ENCODE data around the gene EIF1. TPM values are rescaled to one million over a fixed set of nuclear protein-coding genes. Genes with fewer than 3 reads are reported as not detected.

The EIF1 gene
- total RNA-seq, 2 experiments from 2014 or later, result 145 to 659 TPM

DNA sequence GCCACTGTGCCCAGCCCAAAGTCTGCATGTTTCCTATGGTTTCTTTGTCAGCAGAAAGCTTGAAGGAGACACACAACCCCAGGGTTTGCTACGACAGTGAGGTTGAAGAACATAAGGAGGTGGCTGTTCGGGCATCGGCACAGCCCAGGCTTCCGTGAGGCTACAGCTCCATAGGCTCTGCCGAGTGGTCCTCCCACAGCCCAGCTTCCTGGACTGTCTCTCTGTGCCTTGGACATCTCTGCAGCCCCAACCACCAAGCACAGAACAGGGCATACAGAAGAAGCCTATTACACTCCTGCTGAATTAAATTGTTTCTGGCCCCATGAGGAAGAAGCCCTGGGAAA is 49.0 kb downstream of the EIF1 start:
- Histone ChIP-seq H3K36me3 (ENCODE audit: insufficient read depth, low read length) (no peaks in the 10 kb centered on the region), H3K4me2 (ENCODE audit: low read length) (no peak overlapping the region), H2AFZ (ENCODE audit: low read length) (no peak overlapping the region), H3K9me2 (ENCODE audit: insufficient read depth, low read length) (no peaks in the 10 kb centered on the region), H3K79me2 (ENCODE audit: insufficient read depth, low read depth, low read length) (no peaks in the 10 kb centered on the region), H3K4me3 (ENCODE audit: low read depth, low read length, poor library complexity, severe bottlenecking) (no peak overlapping the region), H4K20me1 (ENCODE audit: insufficient read depth, low read length) (no peaks in the 10 kb centered on the region), H3K9me3 (ENCODE audit: low read length) (no peaks in the 10 kb centered on the region), H3K4me1 (ENCODE audit: insufficient read depth, low read length, poor library complexity, severe bottlenecking) (peaks cover 4% of the 10 kb centered on the region), H3K27ac (ENCODE audit: low read depth, low read length, poor library complexity, severe bottlenecking) (no peak overlapping the region)
- no TSS peak for BruUV-seq (replicated peaks)
- intact Hi-C loops (cut with micrococcal nuclease; ENCODE audit: unreplicated experiment), result loop anchor here (1.0 to 10.0 kb wide), 4 partner anchors 64 to 377 kb away; partner anchors contain the start of genes DHX58 and KLHL11
- ChIA-PET CTCF (ENCODE audit: unreplicated experiment) (no interaction called here), POLR2A (no interaction called here)
- TF ChIP-seq EZH2phosphoT487 (IDR thresholded peaks at IDR 0.05; ENCODE audit: borderline replicate concordance, low read depth, low read length), result no peak
- TF ChIP-seq, protein P1, sequence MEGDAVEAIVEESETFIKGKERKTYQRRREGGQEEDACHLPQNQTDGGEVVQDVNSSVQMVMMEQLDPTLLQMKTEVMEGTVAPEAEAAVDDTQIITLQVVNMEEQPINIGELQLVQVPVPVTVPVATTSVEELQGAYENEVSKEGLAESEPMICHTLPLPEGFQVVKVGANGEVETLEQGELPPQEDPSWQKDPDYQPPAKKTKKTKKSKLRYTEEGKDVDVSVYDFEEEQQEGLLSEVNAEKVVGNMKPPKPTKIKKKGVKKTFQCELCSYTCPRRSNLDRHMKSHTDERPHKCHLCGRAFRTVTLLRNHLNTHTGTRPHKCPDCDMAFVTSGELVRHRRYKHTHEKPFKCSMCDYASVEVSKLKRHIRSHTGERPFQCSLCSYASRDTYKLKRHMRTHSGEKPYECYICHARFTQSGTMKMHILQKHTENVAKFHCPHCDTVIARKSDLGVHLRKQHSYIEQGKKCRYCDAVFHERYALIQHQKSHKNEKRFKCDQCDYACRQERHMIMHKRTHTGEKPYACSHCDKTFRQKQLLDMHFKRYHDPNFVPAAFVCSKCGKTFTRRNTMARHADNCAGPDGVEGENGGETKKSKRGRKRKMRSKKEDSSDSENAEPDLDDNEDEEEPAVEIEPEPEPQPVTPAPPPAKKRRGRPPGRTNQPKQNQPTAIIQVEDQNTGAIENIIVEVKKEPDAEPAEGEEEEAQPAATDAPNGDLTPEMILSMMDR (conservative IDR thresholded peaks at IDR 0.05; ENCODE audit: low read length), result no peak
- DNase-seq (ENCODE audit: low spot score), result no peak

DNA sequence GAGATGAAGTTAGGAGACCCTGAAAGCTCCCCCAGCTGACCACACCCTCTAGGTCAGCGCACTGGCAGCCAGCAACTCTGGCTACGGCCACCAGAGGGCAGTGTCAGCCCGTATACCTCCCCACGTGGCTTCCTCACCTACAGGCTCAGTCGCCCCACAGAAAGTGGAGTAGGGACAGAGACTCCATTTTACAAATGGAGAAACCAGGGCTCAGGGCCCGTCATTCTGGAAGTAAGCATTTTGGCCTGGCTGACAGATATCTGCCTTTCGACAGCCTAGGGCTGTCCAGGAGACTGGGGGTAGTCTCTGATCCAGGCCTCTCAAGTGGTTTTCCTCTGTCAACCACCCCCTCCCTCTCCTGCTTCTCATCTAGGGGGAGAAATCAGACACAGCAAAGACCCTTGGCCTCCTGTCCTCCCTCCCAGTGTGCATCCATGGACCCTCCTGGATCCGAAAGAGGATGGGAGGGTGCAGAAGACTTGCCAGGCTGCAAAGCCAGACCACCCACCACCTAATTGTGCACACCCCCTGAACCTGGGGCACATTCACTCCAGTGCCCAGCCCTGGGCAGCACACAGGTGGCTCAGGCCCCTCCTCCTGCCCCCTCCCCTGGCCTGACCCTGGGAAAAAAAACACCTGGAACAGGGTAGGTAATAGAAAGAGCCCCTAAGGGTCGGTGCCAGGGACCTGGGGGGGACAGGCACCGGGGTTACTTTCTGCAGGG is 49.6 kb downstream of the EIF1 start:
- peak; percentile 84 for DNase-seq (ENCODE audit: low spot score)
- Histone ChIP-seq H3K4me1 (ENCODE audit: insufficient read depth, low read length, poor library complexity, severe bottlenecking) (peaks cover 4% of the 10 kb centered on the region), H3K27ac (ENCODE audit: low read depth, low read length, poor library complexity, severe bottlenecking) (no peak overlapping the region), H3K36me3 (ENCODE audit: insufficient read depth, low read length) (no peaks in the 10 kb centered on the region), H3K9me3 (ENCODE audit: low read length) (no peaks in the 10 kb centered on the region), H4K20me1 (ENCODE audit: insufficient read depth, low read length) (no peaks in the 10 kb centered on the region), H2AFZ (ENCODE audit: low read length) (peak overlapping the region; percentile 87), H3K9me2 (ENCODE audit: insufficient read depth, low read length) (no peaks in the 10 kb centered on the region), H3K4me2 (ENCODE audit: low read length) (no peak overlapping the region), H3K79me2 (ENCODE audit: insufficient read depth, low read depth, low read length) (no peaks in the 10 kb centered on the region), H3K4me3 (ENCODE audit: low read depth, low read length, poor library complexity, severe bottlenecking) (no peak overlapping the region)
- TF ChIP-seq EZH2phosphoT487 (IDR thresholded peaks at IDR 0.05; ENCODE audit: borderline replicate concordance, low read depth, low read length), result no peak
- TF ChIP-seq, protein P1 (conservative IDR thresholded peaks at IDR 0.05; ENCODE audit: low read length), result peak; percentile 98
- ChIA-PET POLR2A (no interaction called here), CTCF (ENCODE audit: unreplicated experiment) (no interaction called here)
- BruUV-seq (replicated peaks), result no TSS peak
- intact Hi-C loops (cut with micrococcal nuclease; ENCODE audit: unreplicated experiment), result loop anchor here (1.0 to 10.0 kb wide), 4 partner anchors 63 to 377 kb away; partner anchors contain the start of genes DHX58 and KLHL11

DNA sequence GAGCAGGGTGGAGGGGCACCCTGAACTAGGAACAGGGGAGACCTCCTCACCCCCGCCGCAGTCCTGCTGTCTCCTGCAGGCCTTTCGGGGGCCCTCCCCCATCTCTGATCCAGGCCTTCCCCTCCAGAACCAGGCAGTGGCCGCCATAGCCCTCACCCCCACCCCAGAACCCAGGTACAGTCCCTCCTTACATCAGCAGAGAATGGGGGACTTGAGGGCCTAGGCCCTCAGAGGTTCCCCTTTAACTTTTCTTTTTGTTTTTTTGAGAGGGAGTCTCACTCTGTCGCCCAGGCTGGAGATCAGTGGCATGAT is 50.1 kb downstream of the EIF1 start:
- Histone ChIP-seq H3K9me3 (ENCODE audit: low read length) (no peaks in the 10 kb centered on the region), H3K4me3 (ENCODE audit: low read depth, low read length, poor library complexity, severe bottlenecking) (no peak overlapping the region), H4K20me1 (ENCODE audit: insufficient read depth, low read length) (no peaks in the 10 kb centered on the region), H2AFZ (ENCODE audit: low read length) (peak overlapping the region; percentile 87), H3K4me1 (ENCODE audit: insufficient read depth, low read length, poor library complexity, severe bottlenecking) (peaks cover 4% of the 10 kb centered on the region), H3K27ac (ENCODE audit: low read depth, low read length, poor library complexity, severe bottlenecking) (no peak overlapping the region), H3K9me2 (ENCODE audit: insufficient read depth, low read length) (no peaks in the 10 kb centered on the region), H3K4me2 (ENCODE audit: low read length) (no peak overlapping the region), H3K79me2 (ENCODE audit: insufficient read depth, low read depth, low read length) (no peaks in the 10 kb centered on the region), H3K36me3 (ENCODE audit: insufficient read depth, low read length) (no peaks in the 10 kb centered on the region)
- intact Hi-C loops (cut with micrococcal nuclease; ENCODE audit: unreplicated experiment), result loop anchor here (1.0 to 10.0 kb wide), 4 partner anchors 63 to 376 kb away; partner anchors contain the start of genes DHX58 and KLHL11
- no TSS peak for BruUV-seq (replicated peaks)
- POLR2A ChIA-PET, result no interaction called here
- CTCF ChIA-PET (ENCODE audit: unreplicated experiment), result no interaction called here
- TF ChIP-seq, protein P1 (conservative IDR thresholded peaks at IDR 0.05; ENCODE audit: low read length), result no peak
- TF ChIP-seq EZH2phosphoT487 (IDR thresholded peaks at IDR 0.05; ENCODE audit: borderline replicate concordance, low read depth, low read length), result no peak
- no peak for DNase-seq (ENCODE audit: low spot score)

Measured in OCI-LY7 (cell line).